GM21619 (cell line): Measurements from ENCODE around the gene ARHGEF17.

Source experiments
- ATAC-seq: cut with Tn5 transposase; IDR thresholded peaks from one replicate; pipeline ENCODE4 v1.9.1; 2021; ENCODE audit not compliant: unreplicated experiment

Gene ARHGEF17

GRCh38 chr11:73376803-73377629 is 68.9 kb downstream of the ARHGEF17 start:
- ATAC-seq = peak; percentile 18

DNA sequence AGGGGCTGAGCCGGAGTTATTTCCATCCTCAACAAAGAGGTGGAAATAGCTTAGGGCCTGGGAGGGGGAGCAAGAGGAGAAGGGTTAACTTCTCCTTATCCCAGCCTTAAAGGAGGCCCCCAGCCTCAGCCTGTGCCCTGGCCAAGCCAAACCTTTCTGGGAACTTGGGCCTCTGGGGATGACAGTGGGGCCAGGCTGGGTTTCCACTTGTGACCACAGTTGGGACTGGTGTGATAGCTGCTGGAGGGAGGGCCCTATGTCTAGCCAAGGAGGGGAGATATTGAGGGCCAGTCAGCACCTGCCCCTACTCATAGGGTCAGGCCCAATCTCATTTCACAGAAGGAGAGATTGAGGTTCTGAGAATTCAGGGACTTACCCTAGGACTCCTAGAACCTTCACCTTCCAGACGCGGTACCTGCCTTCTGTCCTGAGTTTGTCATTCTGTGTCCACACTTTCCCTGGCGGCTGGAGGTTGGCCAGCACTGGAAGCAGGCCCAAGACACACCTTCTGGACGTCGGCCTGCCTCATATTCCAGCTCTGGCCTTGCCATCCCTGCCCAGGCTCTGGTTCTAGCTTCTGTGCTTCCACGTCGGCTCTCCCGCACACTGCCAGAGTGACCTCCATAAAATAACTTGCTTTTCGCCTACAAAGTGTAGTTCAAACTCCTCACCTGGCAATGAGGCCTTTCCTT is 71.3 kb downstream of the ARHGEF17 start:
- ATAC-seq = no peak

- ATAC-seq = no peak
Measured at GRCh38 chr11:73380331-73380730, 72.3 kb downstream of the ARHGEF17 start.

DNA sequence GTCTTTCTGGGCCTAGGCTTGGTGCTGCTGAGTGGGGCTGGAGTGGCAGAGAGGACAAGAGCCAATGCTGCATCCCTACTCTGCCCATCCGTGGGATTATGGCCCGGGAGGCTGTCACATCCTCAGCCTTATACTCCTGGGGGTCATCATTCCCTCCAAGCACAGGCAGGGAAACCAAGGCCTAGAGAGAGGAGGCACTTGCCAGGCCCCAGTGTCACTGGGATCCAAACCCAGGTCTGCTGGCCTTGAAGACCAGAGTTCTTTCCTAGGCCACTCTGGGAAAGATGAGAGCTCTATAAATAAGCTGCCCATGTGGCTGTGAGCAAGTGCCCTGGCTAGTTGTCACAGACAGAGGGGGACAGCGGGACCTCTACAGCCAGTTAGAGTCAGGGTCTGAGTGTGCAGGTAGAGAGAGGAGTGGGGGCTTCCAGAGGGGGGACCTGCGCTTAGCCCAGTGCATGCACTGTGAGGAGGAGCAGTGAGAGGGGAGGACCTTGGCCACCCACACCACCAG is 72.9 kb downstream of the ARHGEF17 start:
- ATAC-seq = no peak

DNA sequence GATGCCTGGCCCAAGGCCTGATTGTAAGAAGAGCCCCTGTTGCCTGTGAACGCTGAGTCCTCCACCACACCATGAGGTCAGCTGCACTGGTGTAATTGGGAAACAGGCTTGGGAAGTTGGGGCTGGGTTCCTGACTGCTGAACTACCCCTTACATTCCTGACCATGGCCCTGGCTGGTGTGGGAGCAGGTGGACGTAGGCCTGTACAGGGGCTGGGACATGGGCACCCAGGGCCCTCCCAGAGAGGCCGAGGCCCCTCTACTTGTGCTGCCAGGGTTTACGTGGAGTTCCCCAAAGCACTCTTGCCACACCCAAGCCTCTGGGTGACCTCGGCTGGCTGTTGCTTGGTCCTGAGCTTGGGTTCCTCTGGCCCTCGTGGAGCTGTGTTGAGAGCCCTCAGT is 73.5 kb downstream of the ARHGEF17 start:
- ATAC-seq = no peak

- no peak for ATAC-seq
Measured at GRCh38 chr11:73382183-73382582, 74.1 kb downstream of the ARHGEF17 start.

- ATAC-seq = no peak
Measured at GRCh38 chr11:73382747-73383146, 74.7 kb downstream of the ARHGEF17 start.

GRCh38 chr11:73383249-73384124 is 75.4 kb downstream of the ARHGEF17 start:
- no peak for ATAC-seq

- no peak for ATAC-seq
Measured at GRCh38 chr11:73384125-73384441, 76.0 kb downstream of the ARHGEF17 start.

GRCh38 chr11:73384531-73384871 is 76.4 kb downstream of the ARHGEF17 start:
- ATAC-seq = no peak

DNA sequence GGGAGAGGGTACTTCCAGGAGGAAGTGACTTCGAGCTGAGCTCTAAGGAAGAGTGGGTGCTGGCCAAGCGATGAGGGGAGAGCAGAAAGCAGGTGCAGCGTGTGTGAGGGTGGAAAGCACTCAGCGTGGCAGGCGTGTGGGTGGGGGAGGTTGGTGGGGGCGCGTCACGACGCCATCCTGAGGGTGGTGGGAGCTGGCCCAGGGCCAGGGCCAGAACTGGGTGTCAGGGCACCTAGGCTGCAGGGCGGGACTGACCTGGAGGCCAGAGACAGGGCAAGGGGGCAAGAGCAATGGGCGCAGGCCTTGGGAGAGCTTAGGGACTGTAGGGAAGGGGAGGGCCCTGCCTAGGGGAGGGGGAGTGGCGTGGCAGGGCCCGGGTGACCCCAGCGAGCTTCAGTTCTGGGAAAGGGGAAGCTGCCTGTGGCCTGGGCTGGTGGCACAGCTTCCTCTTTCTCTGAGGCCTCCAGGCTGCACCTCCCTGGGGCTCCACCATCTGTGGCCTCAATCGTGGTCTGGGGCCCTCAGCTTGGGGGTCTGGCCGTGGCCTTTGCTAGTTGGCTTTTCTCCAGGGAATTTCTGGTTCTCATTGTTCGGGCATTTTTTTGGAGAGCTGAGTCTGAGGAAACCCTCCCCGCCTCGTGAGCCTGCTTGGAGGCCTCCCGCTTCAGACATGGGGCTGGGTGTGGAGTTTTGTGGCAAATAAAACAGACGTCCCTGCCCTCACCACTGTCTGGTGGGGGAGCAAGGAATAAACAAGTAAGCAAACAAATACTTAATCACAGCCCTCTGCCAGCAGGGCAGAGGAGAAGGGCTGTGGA is 77.0 kb downstream of the ARHGEF17 start:
- no peak for ATAC-seq

DNA sequence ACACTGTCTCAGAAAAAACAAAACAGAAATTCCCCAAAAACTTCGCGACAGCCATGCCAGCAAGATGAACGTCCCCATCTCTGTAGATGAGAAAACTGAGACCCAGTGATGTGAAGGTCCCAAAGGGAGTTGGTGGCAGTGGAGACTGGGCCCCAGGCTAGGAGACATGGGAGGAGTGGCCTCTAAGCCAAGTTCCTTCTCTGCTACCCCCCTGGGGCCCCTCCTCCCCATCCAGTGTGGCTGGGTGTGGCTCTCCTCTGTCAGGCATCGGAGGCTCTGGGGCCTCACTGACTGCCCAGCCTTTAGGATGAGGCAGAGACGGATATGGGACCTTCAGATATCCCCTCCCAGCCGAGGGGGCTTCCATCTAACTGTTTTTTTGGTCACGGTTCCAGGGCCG is 77.9 kb downstream of the ARHGEF17 start:
- no peak for ATAC-seq

- no peak for ATAC-seq
Measured at GRCh38 chr11:73386546-73386945, 78.5 kb downstream of the ARHGEF17 start.

DNA sequence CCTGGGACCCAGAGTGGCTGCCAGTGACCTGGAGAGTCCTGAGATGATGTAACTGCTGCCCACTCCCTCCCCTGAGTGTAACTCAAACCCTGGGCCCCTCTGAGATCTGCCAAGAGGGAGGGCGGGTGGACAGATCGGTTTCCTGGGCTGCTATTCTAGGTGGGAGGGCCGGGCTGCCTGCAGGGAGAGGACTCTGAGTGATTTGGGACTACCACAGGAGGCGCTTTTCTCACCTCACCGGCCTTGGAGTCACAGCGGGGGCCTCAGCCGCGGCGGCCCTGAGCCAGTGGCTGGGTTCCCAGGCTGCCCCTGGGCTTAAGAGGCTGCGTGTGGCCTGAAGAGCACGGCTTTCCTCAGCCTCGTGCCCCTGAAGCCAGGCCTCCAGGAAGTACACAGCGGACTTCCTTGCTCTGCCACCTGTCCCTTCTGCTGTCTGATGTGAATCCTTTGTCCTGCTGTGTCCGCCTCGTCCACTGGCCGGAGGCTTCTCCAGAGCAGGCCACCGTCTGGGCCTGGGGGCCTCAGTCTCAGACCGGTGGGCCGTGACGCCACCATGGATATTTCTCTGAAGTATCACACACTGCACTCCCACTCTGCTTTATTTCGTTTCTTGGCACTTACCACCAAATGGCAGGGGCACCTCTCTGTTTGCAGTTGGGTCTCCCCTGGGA is 79.7 kb downstream of the ARHGEF17 start:
- ATAC-seq = no peak

GRCh38 chr11:73388265-73389133 is 80.4 kb downstream of the ARHGEF17 start:
- no peak for ATAC-seq

- no peak for ATAC-seq
Measured at GRCh38 chr11:73389134-73389525, 81.1 kb downstream of the ARHGEF17 start.

DNA sequence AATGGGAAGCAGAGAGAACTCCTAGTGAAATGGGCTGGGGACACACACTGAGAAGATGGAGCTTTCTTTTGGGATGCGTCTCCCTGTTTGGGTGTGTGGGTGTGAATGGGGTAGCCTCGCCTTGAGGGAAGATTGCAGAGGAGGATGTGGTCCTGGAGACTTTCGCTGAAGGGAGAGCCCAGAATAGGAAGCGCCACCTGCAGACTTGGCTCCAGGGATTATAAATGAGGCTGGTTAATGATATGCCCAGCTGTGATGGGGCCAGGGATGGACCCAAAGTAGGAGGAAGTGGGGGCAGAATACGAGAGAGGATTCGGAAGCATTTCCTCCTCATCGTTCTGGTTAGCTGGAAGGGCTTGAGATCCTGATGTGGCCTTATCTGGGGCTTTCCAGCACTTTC is 81.8 kb downstream of the ARHGEF17 start:
- ATAC-seq = no peak

GRCh38 chr11:73390601-73391565 is 82.8 kb downstream of the ARHGEF17 start:
- ATAC-seq = no peak
